GM12892 (cell line): ENCODE measurements around the gene KRTAP19-8.

ENCODE experiments used
- POLR2A ChIP-seq: IDR thresholded peaks from 2 replicates; pipeline ENCODE4 v1.6.1; 2011; ENCODE audit warnings: low read depth, low read length, control low read depth
- POLR2AphosphoS5 ChIP-seq: IDR thresholded peaks from 2 replicates; pipeline ENCODE4 v1.6.1; 2011; ENCODE audit warnings: low read depth, low read length, control low read depth

DNA sequence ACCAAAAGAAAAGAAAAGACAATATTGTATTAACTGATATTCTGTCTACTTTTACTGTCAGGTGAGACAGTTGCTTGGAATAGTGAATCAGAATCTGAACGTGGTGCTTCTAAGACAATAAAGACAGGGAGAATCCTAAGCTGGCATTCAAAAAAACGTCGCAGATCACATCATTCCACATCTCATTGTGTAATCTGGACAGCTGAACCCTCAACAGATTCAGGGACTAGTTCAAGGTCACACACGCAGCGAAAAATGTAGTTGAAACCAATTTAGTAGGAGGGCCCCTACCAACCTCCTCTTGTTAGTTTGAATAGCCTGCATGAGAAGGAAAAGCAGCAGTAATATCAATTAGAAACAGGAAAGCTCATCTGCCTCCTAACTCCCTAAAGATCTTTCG is 46.4 kb upstream of the KRTAP19-8 start:
- TF ChIP-seq POLR2A (no peak), POLR2AphosphoS5 (no peak)
